Gastrocnemius medialis (tissue), 4 donors: Measurements from ENCODE around the gene CADM2.

Experiments used
- POLR2A ChIP-seq, 2 donors: fragments of 450-650 bp; IDR thresholded peaks; one replicate each; pipeline ENCODE4 v1.6.1; 2017; ENCODE audit warnings: antibody characterized with exemption in 2 of 2, mild to moderate bottlenecking in 2 of 2, moderate library complexity in 2 of 2
- TF ChIP-seq, protein P1 (sequence below), 5 experiments: fragments of 450-650 bp in 3 of 5; fragments of 200-600 bp in 2 of 5; sonication (generic) in 2 of 5; IDR thresholded peaks in 4 of 5; conservative IDR thresholded peaks in 1 of 5; 1 replicate in 4 of 5; 2 replicates in 1 of 5; pipeline ENCODE4 v1.5.1; 2016 to 2019; ENCODE audit warnings: antibody characterized with exemption in 5 of 5, mild to moderate bottlenecking in 3 of 5, moderate library complexity in 3 of 5

GRCh38 chr3:85264381-85264780 is 305.6 kb downstream of the CADM2 start:
- TF ChIP-seq, protein P1, sequence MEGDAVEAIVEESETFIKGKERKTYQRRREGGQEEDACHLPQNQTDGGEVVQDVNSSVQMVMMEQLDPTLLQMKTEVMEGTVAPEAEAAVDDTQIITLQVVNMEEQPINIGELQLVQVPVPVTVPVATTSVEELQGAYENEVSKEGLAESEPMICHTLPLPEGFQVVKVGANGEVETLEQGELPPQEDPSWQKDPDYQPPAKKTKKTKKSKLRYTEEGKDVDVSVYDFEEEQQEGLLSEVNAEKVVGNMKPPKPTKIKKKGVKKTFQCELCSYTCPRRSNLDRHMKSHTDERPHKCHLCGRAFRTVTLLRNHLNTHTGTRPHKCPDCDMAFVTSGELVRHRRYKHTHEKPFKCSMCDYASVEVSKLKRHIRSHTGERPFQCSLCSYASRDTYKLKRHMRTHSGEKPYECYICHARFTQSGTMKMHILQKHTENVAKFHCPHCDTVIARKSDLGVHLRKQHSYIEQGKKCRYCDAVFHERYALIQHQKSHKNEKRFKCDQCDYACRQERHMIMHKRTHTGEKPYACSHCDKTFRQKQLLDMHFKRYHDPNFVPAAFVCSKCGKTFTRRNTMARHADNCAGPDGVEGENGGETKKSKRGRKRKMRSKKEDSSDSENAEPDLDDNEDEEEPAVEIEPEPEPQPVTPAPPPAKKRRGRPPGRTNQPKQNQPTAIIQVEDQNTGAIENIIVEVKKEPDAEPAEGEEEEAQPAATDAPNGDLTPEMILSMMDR (IDR thresholded peaks at IDR 0.05 in 4 of 5, conservative IDR thresholded peaks at IDR 0.05 in 1 of 5): no peak
- TF ChIP-seq POLR2A (IDR thresholded peaks at IDR 0.05): no peak
